K562 (cell line): ENCODE results near the gene SERPINE2. TPM values are rescaled to one million over a fixed set of nuclear protein-coding genes. Genes with fewer than 3 reads are reported as not detected.
A peak's percentile ranks its signal among the peaks of the same experiment; 100 is the strongest.

ENCODE experiments used
- ARID1B ChIP-seq: fragments of 450-650 bp; IDR thresholded peaks from 2 replicates; pipeline ENCODE4 v1.6.1; 2016; ENCODE audit warnings: antibody characterized with exemption, mild to moderate bottlenecking, inconsistent platforms
- ATF2 ChIP-seq: sonication (generic); formaldehyde crosslinking; IDR thresholded peaks from 2 replicates; pipeline ENCODE4 v1.8.1; 2022; ENCODE audit warnings: missing genetic modification reagents
- BCOR ChIP-seq: fragments of 450-650 bp; IDR thresholded peaks from 2 replicates; pipeline ENCODE4 v1.6.1; 2016
- FOS ChIP-seq: IDR thresholded peaks from 3 replicates; pipeline ENCODE4 v1.6.1; 2011; ENCODE audit not compliant: insufficient read length; ENCODE audit errors: extremely low read depth
- GTF2A2 ChIP-seq: IDR thresholded peaks from 2 replicates; pipeline ENCODE4 v1.6.1; 2016; ENCODE audit warnings: mild to moderate bottlenecking, missing genetic modification characterization, missing compliant biosample characterization
- HDAC1 ChIP-seq, 2 experiments: fragments of 450-650 bp; IDR thresholded peaks; 2 replicates each; pipeline ENCODE4 v1.6.1; 2016 to 2017; ENCODE audit warnings: inconsistent platforms in 1 of 2, mild to moderate bottlenecking in 1 of 2, moderate library complexity in 1 of 2
- MCM5 ChIP-seq: fragments of 450-650 bp; IDR thresholded peaks from 2 replicates; pipeline ENCODE4 v1.6.1; 2016; ENCODE audit warnings: low read depth
- MECOM ChIP-seq: fragments of 250-450 bp; sonication (Bioruptor Pico); IDR thresholded peaks from 2 replicates; pipeline ENCODE4 v1.8.0; 2022; ENCODE audit warnings: inconsistent platforms
- NCOR1 ChIP-seq: fragments of 450-650 bp; IDR thresholded peaks from 2 replicates; pipeline ENCODE4 v1.6.1; 2016; ENCODE audit warnings: mild to moderate bottlenecking, moderate library complexity
- NFATC3 ChIP-seq: fragments of 450-650 bp; IDR thresholded peaks from 2 replicates; pipeline ENCODE4 v1.6.1; 2017; ENCODE audit warnings: mild to moderate bottlenecking
- POLR3G ChIP-seq: IDR thresholded peaks from 2 replicates; pipeline ENCODE4 v1.6.1; 2011; ENCODE audit not compliant: insufficient read length, insufficient replicate concordance; ENCODE audit errors: extremely low read depth
- POU5F1 ChIP-seq: fragments of 150-350 bp; IDR thresholded peaks from 2 replicates; pipeline ENCODE4 v1.6.1; 2014; ENCODE audit warnings: borderline replicate concordance, low read length, low read depth, mild to moderate bottlenecking; ENCODE audit not compliant: partially characterized antibody
- PPARD ChIP-seq: fragments of 250-450 bp; sonication (Bioruptor Pico); IDR thresholded peaks from 2 replicates; pipeline ENCODE4 v1.8.0; 2022; ENCODE audit warnings: inconsistent platforms, mild to moderate bottlenecking, moderate library complexity
- PTTG1 ChIP-seq: fragments of 450-650 bp; IDR thresholded peaks from 2 replicates; pipeline ENCODE4 v1.6.1; 2016; ENCODE audit warnings: low read depth, mild to moderate bottlenecking, missing genetic modification characterization, missing compliant biosample characterization
- PYGO2 ChIP-seq: fragments of 450-650 bp; IDR thresholded peaks from 2 replicates; pipeline ENCODE4 v1.6.1; 2016; ENCODE audit warnings: mild to moderate bottlenecking, missing genetic modification characterization, moderate library complexity, missing compliant biosample characterization
- RBM15 ChIP-seq: fragments of 200-400 bp; formaldehyde crosslinking; IDR thresholded peaks from 2 replicates; pipeline ENCODE4 v1.6.1; 2018; ENCODE audit warnings: mild to moderate bottlenecking, low read length, moderate library complexity; ENCODE audit not compliant: insufficient read depth
- SMARCE1 ChIP-seq: fragments of 450-650 bp; IDR thresholded peaks from 2 replicates; pipeline ENCODE4 v1.7.1; 2016; ENCODE audit warnings: mild to moderate bottlenecking
- TAL1 ChIP-seq: fragments of 450-650 bp; IDR thresholded peaks from 2 replicates; pipeline ENCODE4 v1.6.1; 2016; ENCODE audit warnings: mild to moderate bottlenecking
- ZBTB12 ChIP-seq: fragments of 250-450 bp; sonication (Bioruptor Pico); IDR thresholded peaks from 2 replicates; pipeline ENCODE4 v1.4.0; 2020
- ZC3H8 ChIP-seq: fragments of 450-650 bp; IDR thresholded peaks from 2 replicates; pipeline ENCODE4 v1.6.1; 2017
- ZNF444 ChIP-seq: fragments of 250-450 bp; sonication (Bioruptor Pico); IDR thresholded peaks from 2 replicates; pipeline ENCODE4 v1.4.0; 2020; ENCODE audit warnings: mild to moderate bottlenecking, moderate library complexity
- ZNF507 ChIP-seq: conservative IDR thresholded peaks from 2 replicates; pipeline ENCODE4 v1.6.1; 2017; ENCODE audit warnings: missing genetic modification characterization, missing compliant biosample characterization
- ZNF584 ChIP-seq: fragments of 200-800 bp; sonication (Bioruptor generic); IDR thresholded peaks from 2 replicates; pipeline ENCODE4 v1.6.1; 2016; ENCODE audit warnings: low read depth, mild to moderate bottlenecking, missing genetic modification characterization, missing compliant biosample characterization
- ZNF740 ChIP-seq, 3 experiments: fragments of 200-800 bp in 1 of 3; sonication (Bioruptor generic) in 1 of 3; sonication (generic) in 1 of 3; formaldehyde crosslinking in 1 of 3; IDR thresholded peaks; 2 replicates each; pipeline versions ENCODE4 v1.6.1 to v1.8.0; 2016 to 2022; ENCODE audit warnings: mild to moderate bottlenecking in 2 of 3, missing compliant biosample characterization in 2 of 3, missing genetic modification characterization in 2 of 3, missing genetic modification reagents in 1 of 3
- polyA plus RNA-seq, 8 experiments: library from polyadenylated mRNA; depleted of rRNA in 4 of 8; stranded (reverse) in 5 of 8; unstranded in 3 of 8; fragments of >200 nt; fragmentation: Nextera tagmentation in 2 of 8; fragmentation: Illumina TruSeq in 1 of 8; extraction: Ambion mirVana in 2 of 8; extraction: Trizol in 1 of 8; gene quantifications; 2 replicates each; pipeline versions ENCODE4 v1.2.1 to v1.2.3, GENCODE V29; 2011 to 2014; ENCODE audit warnings: inconsistent platforms in 1 of 8, missing spikeins in 1 of 8
- total RNA-seq, 7 experiments: library from RNA; depleted of rRNA in 6 of 7; stranded (reverse); fragments of >200 nt in 6 of 7; fragmentation: Illumina TruSeq in 2 of 7; extraction: Trizol in 2 of 7; gene quantifications; 2 replicates each; pipeline versions ENCODE4 v1.2.1 to v1.2.3, GENCODE V29; 2011 to 2021; ENCODE audit warnings: low replicate concordance in 1 of 7

The SERPINE2 gene
- total and polyA plus RNA-seq, 9 of the 15 experiments (the other 6 are each of a cell fraction or from before 2014, with no cell fraction given) = 0.03 to 0.16 (median 0.13) TPM; not detected in 6

GRCh38 chr2:223944703-223945531, 94.2 kb downstream of the SERPINE2 start, which contains the start of gene WDFY1 (continued):
- TF ChIP-seq ZNF444 (no peak), ZNF740 (CRISPR knock-in tag; IDR thresholded peaks at IDR 0.05) (no peak; the same call in 1 of the 2 replicates), ZNF740 (tag; IDR thresholded peaks at IDR 0.05) (no peak), GTF2A2 (tag) (no peak), HDAC1 (IDR thresholded peaks at IDR 0.05) (peak in 1 of 2 experiments; percentile 71; a peak in 2 of 4 replicates), POU5F1 (no peak), RBM15 (no peak), ARID1B (no peak), TAL1 (no peak), ATF2 (CRISPR knock-in tag) (no peak), PTTG1 (tag) (no peak), ZC3H8 (no peak), ZNF584 (CRISPR knock-in tag) (no peak), NCOR1 (peak; percentile 69), POLR3G (no peak), BCOR (no peak), ZBTB12 (CRISPR knock-in tag) (no peak), ZNF507 (tag) (no peak), MECOM (CRISPR knock-in tag) (no peak), SMARCE1 (no peak), PPARD (CRISPR knock-in tag) (no peak), FOS (no peak), MCM5 (no peak), NFATC3 (no peak), PYGO2 (tag) (no peak)
